Measurements from ENCODE around the gene ZBTB20. TPM values are rescaled to one million over a fixed set of nuclear protein-coding genes. Genes with fewer than 3 reads are reported as not detected.

The ZBTB20 gene
- total RNA-seq, 4 donors from 2014 or later = 69.9 to 112 (median 80.8) TPM

GRCh38 chr3:114336122-114336697, 810.9 kb downstream of the ZBTB20 start:
- peak; percentile 20 to 45 (median 28) for TF ChIP-seq CTCF (IDR thresholded peaks at IDR 0.05)
- no peak for TF ChIP-seq EP300 (IDR thresholded peaks at IDR 0.05)
- Histone ChIP-seq H3K36me3 (peaks cover 12 to 31% (median 18%) of the 10 kb centered on the region in 4 donors), H3K4me1 (peaks cover 0 to 6% (median 0%) of the 10 kb centered on the region in 4 donors), H3K27ac (replicated peaks in 1 of 4) (no peak overlapping the region), H3K9me3 (no peaks in the 10 kb centered on the region), H3K27me3 (no peaks in the 10 kb centered on the region), H3K4me3 (no peak overlapping the region)
- intact Hi-C loops (cut with DNase I) = no loop called here
- WGBS = 89% methylated on average over 1 of the region's 1 CpG
- DNase-seq (ENCODE audit: extremely low spot score) = no peak

GRCh38 chr3:114333923-114334240, 813.2 kb downstream of the ZBTB20 start:
- WGBS = 95% methylated on average over 2 of the region's 2 CpGs
- intact Hi-C loops (cut with DNase I) = no loop called here
- Histone ChIP-seq H3K4me3 (no peak overlapping the region), H3K27ac (replicated peaks in 1 of 4) (no peak overlapping the region), H3K4me1 (peaks cover 0 to 6% (median 0%) of the 10 kb centered on the region in 4 donors), H3K9me3 (no peaks in the 10 kb centered on the region), H3K36me3 (peaks cover 9 to 17% (median 13%) of the 10 kb centered on the region in 4 donors), H3K27me3 (no peaks in the 10 kb centered on the region)
- no peak for DNase-seq (ENCODE audit: extremely low spot score)
- no peak for TF ChIP-seq POLR2AphosphoS5 (IDR thresholded peaks at IDR 0.05)
- TF ChIP-seq POLR2A (IDR thresholded peaks at IDR 0.05; ENCODE audit: low read depth) = no peak
- no peak for TF ChIP-seq CTCF (IDR thresholded peaks at IDR 0.05)
- TF ChIP-seq EP300 (IDR thresholded peaks at IDR 0.05) = no peak

- Histone ChIP-seq H3K27ac (replicated peaks in 1 of 4) (no peak overlapping the region), H3K4me1 (peaks cover 0 to 6% (median 0%) of the 10 kb centered on the region in 4 donors), H3K9me3 (no peaks in the 10 kb centered on the region), H3K36me3 (peaks cover 4 to 12% (median 9%) of the 10 kb centered on the region in 4 donors), H3K4me3 (no peak overlapping the region), H3K27me3 (no peaks in the 10 kb centered on the region)
- WGBS = 84% methylated on average over 4 of the region's 4 CpGs
- DNase-seq (ENCODE audit: extremely low spot score) = no peak
- TF ChIP-seq CTCF (IDR thresholded peaks at IDR 0.05) = no peak
- no peak for TF ChIP-seq POLR2A (IDR thresholded peaks at IDR 0.05; ENCODE audit: low read depth)
- TF ChIP-seq POLR2AphosphoS5 (IDR thresholded peaks at IDR 0.05) = no peak
- TF ChIP-seq EP300 (IDR thresholded peaks at IDR 0.05) = no peak
- intact Hi-C loops (cut with DNase I) = no loop called here
Observed at GRCh38 chr3:114333180-114333922, 813.7 kb downstream of the ZBTB20 start.

GRCh38 chr3:114332342-114333179, 814.5 kb downstream of the ZBTB20 start:
- H3K4me1 ChIP-seq = peaks cover 0 to 6% (median 0%) of the 10 kb centered on the region in 4 donors
- DNase-seq (ENCODE audit: extremely low spot score) = no peak
- no peak overlapping the region for H3K27ac ChIP-seq (replicated peaks in 1 of 4)
- 93% methylated on average over 5 of the region's 5 CpGs for whole genome bisulfite sequencing
- H3K36me3 ChIP-seq = peaks cover 0 to 8% (median 6%) of the 10 kb centered on the region in 4 donors
- H3K27me3 ChIP-seq = no peaks in the 10 kb centered on the region
- H3K9me3 ChIP-seq = no peaks in the 10 kb centered on the region
- no peak overlapping the region for H3K4me3 ChIP-seq
- intact Hi-C loops (cut with DNase I) = no loop called here
- no peak for TF ChIP-seq CTCF (IDR thresholded peaks at IDR 0.05)
- no peak for TF ChIP-seq POLR2A (IDR thresholded peaks at IDR 0.05; ENCODE audit: low read depth)
- TF ChIP-seq EP300 (IDR thresholded peaks at IDR 0.05) = no peak
- TF ChIP-seq POLR2AphosphoS5 (IDR thresholded peaks at IDR 0.05) = no peak

Measured in esophagus muscularis mucosa (tissue), 4 donors.